HG02571 (cell line): ENCODE results near the gene EVA1C.
"Not testable (repeated sequence)": the region's sequence is repeated elsewhere in the genome, so short reads cannot be mapped to it uniquely, and the experiment has no call there.

ENCODE experiments used
- ATAC-seq: cut with Tn5 transposase; IDR thresholded peaks from one replicate; pipeline ENCODE4 v1.9.1; 2021; ENCODE audit warnings: mild to moderate bottlenecking, moderate library complexity; ENCODE audit not compliant: unreplicated experiment

Gene EVA1C

DNA sequence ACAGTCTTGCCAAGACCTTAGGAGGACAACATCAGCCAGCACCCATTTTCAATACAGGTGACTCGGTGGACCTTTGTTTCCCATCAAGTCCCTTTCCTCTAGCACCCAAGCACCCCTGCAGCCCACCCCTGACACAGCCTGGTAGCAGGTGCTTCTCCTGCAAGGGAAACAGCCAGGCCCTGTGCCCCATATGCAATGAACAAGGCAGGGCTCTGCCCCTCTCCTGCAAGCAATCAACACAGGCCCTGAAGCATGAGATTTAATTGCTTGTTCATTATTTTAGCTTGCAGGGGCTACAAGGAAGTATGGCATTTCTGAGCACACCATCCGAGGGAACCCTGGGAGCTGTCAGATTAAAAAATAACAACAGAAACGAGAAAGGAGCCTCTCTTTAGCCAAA, 137.4 kb downstream of the EVA1C start:
- no peak for ATAC-seq

DNA sequence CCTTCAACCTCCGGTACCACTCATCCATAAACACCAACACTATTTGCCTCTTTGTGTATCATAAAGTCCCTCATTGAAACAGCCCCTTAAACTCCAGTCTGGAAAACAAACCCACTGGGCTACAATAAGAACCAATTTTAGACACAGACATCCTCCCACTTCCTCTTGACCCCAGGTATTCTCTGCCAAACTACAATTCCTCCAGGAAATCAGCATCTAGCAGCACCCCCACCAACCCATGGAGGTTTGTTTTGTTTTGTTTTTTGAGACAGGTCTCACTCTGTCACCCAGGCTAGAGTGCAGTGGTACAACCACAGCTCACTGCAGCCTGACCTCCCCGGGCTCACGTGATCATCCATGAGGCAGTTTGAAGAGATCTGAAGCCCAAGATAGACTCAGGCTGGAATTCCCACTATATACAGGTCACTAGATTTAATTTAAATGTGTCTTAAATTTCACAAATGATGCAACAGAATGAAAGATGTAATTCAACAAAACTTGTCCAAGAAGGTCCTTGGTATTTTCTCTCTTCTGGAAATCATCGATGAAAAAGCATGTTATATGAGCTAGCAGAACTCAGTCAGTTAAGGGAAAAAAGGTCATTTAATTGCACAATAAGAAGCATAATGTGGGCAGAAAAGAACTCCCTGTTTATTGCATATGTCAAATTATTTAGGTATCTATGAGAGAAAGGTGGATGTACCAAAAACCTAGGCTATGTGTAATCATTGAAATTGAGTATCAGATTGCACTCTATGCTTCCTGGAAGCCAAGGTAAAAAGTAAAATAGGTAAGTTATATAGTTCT, 142.5 kb downstream of the EVA1C start:
- ATAC-seq, result no peak

DNA sequence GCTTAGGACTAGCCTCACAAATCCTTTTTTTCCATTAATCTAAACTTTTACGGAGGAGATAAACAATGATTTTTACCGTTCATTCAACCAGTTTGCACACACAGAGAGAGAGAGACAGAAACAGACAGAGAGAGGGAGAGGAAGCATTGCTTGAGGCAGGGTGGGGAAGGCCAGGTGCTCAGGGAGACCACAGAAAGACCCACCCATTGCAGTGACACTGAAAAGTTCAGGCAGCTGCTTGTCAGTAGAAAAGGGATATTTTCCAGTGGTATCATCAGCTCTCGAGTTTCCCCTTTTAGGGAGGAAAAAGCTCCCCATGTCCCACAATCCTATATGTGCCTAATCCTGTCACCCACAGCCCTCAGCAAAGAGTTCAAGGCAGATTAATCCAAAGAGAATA, 145.6 kb downstream of the EVA1C start:
- no peak for ATAC-seq

DNA sequence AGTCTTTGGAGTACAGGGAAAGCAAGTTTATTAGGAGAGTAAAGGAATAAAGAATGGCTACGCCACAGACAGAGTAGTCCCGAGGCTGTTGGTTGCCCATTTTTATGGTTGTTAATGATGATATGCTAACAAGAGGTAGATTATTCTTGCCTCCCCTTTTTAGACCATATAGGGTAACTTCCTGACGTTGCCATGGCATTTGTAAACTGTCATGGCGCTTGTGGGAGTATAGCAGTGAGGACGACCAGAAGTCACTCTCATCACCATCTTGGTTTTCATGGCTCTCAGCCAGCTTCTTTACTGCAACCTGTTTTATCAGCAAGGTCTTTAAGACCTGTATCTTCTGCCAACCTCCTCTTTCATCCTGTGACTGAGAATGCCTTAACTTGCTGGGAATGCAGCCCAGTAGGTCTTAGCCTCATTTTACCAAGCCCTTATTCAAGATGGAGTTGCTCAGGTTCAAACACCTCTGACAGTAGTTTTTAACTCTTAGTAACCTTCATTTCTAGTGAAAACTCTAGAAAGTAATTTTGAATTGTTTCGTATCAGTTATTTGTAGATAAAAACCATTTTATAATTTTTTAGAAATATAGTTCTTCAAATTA, 146.6 kb downstream of the EVA1C start:
- ATAC-seq, result no peak

DNA sequence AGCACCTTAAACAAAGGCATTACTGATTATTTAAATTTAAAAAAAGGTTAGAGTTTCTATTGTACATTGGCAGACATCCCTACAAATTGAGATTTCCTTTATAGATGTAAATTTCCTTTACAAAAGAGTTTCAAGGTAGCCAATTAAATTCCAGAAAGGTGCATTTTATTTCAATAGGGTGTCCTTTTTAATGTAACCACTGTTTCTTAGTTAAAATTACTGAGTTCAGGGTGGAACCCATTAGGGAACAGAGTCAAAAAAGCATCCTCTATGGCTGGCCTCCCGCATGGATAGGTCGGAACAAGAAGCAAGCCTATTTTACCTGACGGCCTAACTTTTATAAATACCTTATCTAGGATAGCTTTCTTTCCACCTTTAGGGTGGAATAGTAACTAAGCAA, 148.4 kb downstream of the EVA1C start:
- no peak for ATAC-seq

DNA sequence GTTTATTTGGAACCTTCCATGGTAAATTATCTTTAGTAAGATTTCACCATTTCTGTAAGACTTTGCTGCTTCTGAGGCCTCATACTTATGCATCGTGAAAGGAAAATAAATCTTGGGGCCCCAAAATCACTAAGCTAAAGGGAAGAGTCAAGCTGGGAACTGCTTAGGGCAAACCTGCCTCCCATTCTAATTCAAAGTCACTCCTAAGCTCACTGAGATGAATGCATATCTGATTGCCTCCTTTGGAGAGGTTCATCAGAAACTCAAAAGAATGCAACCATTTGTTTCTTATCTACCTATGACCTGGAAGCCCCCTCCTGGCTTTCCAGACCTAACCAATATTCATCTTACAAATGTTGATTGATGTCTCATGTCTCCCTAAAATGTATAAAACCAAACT, 149.0 kb downstream of the EVA1C start:
- ATAC-seq, result not testable (repeated sequence)

DNA sequence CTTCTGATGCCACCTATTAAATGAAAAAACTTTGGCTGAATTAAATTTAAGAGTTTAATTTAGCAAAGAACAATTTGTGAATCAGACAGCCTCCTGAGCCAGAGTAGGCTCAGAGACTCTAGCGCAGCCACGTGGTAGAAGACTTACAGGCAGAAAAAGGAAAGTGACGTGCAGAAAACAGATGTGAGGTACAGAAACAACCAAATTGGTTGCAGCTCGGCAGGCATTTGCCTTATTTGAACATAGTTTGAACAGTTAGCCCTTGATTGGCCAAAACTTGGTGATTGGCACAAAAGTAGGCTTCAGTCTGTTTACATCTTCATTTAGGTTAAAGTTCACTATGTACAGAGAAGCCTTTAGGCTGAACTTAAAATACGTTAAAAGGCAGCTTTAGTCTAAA, 149.9 kb downstream of the EVA1C start:
- ATAC-seq, result no peak

DNA sequence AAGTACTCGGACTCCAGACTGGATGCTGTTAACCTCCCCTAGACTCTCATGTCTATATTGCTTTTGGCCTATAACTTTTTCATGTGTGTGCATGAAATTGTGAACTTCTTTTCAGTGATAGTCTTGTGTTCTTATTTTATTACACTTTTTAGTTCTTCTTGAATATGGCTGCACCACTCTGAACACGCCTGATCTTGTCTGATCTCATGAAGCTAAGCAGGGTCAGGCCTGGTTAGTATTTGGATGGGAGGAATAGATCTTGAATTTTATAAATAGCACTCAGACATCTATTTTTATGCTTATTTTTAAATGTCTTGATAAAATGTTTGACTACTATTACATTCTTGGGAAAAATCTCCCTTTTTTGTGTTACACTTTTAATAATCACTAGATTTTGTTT, 150.4 kb downstream of the EVA1C start:
- ATAC-seq, result no peak
